ENCODE measurements around the gene SURF4.
"Not testable (repeated sequence)": the region's sequence is repeated elsewhere in the genome, so short reads cannot be mapped to it uniquely, and the experiment has no call there.

SURF4 gene

DNA sequence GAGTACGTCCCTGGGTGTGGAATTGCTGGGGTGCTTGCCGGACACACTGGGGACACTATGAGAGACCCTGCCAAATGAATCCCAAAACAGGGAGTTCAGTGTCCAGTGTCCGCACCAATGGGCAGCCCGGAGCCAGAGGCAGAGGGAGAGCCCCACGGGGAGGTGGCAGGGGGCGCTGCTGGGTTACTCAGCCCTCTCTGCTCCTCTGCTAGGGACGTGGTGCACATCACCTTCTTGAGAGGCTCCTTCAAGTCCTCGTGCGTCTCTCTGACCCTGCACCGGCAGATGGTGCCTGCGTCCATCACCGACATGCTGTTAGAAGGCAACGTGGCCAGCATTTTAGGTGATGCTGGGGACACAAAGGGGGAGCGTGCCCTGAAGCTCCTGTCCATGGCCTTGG is 21.1 kb upstream of the SURF4 start:
- Histone ChIP-seq H3K27ac (ENCODE audit: low read depth, low read length) (no peak overlapping the region), H3K4me3 (ENCODE audit: low read depth, low read length) (no peak overlapping the region), H3K4me1 (ENCODE audit: control insufficient read depth, insufficient read depth, low read length) (no peaks in the 10 kb centered on the region), H3K9ac (ENCODE audit: low read length) (no peak overlapping the region), H3K9me3 (ENCODE audit: control insufficient read depth, insufficient read depth, low read depth, low read length) (no peaks in the 10 kb centered on the region), H3K36me3 (ENCODE audit: control insufficient read depth, insufficient read depth, low read length) (no peaks in the 10 kb centered on the region), H3K27me3 (ENCODE audit: control insufficient read depth, insufficient read depth, low read length) (peaks cover 5% of the 10 kb centered on the region; the same call in 1 of the 2 replicates)

DNA sequence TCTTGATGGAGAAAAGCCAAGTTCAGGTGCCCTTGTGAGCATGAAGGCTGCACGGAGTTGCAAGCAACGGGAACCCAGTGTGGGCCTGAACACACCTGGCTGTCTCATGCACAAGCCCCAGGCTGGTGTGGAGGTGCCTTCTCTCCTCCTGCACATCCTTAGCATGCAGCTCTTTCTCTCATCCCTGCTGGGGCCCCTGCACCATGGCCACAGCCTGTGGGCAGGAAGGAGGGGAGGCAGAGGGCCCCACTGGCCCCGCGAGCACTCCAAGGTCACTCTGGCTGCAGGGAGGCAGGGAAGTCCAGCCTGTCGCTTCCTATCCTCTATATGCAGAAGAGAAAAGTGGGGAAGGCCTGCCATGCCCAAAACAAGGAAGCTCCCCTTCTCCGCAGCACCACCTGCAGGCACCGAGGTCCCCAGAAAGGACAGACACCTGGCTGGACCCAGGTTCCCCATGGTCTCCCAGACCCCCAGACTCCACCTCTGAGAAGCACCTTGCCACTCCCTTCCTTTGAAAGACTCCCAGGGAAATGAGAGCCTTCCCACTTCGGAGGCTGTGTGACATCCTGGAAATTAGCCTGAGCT is 18.9 kb upstream of the SURF4 start:
- no peak overlapping the region for H3K4me3 ChIP-seq (ENCODE audit: low read depth, low read length)
- no peaks in the 10 kb centered on the region for H3K36me3 ChIP-seq (ENCODE audit: control insufficient read depth, insufficient read depth, low read length)
- no peak overlapping the region for H3K9ac ChIP-seq (ENCODE audit: low read length)
- peaks cover 5% of the 10 kb centered on the region; the same call in 1 of the 2 replicates for H3K27me3 ChIP-seq (ENCODE audit: control insufficient read depth, insufficient read depth, low read length)
- no peaks in the 10 kb centered on the region for H3K4me1 ChIP-seq (ENCODE audit: control insufficient read depth, insufficient read depth, low read length)
- no peak overlapping the region for H3K27ac ChIP-seq (ENCODE audit: low read depth, low read length)
- H3K9me3 ChIP-seq (ENCODE audit: control insufficient read depth, insufficient read depth, low read depth, low read length), result peaks cover 7% of the 10 kb centered on the region

DNA sequence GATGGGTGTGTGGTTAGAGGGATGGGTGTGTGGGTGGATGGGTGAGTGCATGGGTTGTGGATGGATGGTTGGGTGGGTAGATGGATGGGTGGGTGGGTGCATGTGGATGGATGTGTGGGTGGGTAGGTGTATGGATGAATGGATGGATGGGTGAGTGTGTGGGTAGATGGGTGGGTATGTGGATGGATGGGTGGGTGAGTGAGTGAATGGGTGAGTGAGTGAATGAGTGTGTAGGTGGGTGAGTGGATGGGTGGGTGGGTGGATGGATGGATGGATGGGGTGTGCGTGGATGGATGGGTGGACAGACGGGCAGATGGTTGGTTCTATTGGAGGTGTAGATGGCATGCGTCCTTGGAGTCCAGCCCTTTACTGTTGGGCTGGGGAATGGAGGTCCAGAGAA is 17.5 kb upstream of the SURF4 start:
- Histone ChIP-seq H3K4me1 (ENCODE audit: control insufficient read depth, insufficient read depth, low read length) (no peaks in the 10 kb centered on the region), H3K9me3 (ENCODE audit: control insufficient read depth, insufficient read depth, low read depth, low read length) (peaks cover 7% of the 10 kb centered on the region), H3K4me3 (ENCODE audit: low read depth, low read length) (no peak overlapping the region), H3K36me3 (ENCODE audit: control insufficient read depth, insufficient read depth, low read length) (no peaks in the 10 kb centered on the region), H3K27ac (ENCODE audit: low read depth, low read length) (no peak overlapping the region), H3K9ac (ENCODE audit: low read length) (no peak overlapping the region), H3K27me3 (ENCODE audit: control insufficient read depth, insufficient read depth, low read length) (peaks cover 5% of the 10 kb centered on the region; the same call in 1 of the 2 replicates)

DNA sequence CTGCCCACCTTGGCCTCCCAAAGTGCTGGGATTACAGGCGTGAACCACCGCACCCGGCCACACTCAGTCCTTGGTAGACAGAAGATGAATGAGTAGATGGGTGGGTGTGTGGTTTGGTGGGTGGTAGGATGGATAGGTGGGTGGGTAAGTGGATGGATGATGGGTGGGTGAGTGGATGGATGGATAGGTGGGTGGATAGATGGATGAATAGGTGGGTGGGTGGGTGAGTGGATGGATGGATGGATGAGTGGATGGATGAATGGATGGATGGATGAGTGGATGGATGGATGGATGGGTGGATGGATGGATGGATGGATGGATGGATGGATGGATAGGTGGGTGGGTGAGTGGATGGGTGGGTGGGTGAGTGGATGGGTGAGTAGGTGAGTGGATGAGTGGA is 16.4 kb upstream of the SURF4 start:
- not testable (repeated sequence) for H3K9me3 ChIP-seq (ENCODE audit: control insufficient read depth, insufficient read depth, low read depth, low read length); H3K4me1 ChIP-seq (ENCODE audit: control insufficient read depth, insufficient read depth, low read length); H3K4me3 ChIP-seq (ENCODE audit: low read depth, low read length); H3K27me3 ChIP-seq (ENCODE audit: control insufficient read depth, insufficient read depth, low read length); H3K36me3 ChIP-seq (ENCODE audit: control insufficient read depth, insufficient read depth, low read length); H3K27ac ChIP-seq (ENCODE audit: low read depth, low read length); H3K9ac ChIP-seq (ENCODE audit: low read length)

DNA sequence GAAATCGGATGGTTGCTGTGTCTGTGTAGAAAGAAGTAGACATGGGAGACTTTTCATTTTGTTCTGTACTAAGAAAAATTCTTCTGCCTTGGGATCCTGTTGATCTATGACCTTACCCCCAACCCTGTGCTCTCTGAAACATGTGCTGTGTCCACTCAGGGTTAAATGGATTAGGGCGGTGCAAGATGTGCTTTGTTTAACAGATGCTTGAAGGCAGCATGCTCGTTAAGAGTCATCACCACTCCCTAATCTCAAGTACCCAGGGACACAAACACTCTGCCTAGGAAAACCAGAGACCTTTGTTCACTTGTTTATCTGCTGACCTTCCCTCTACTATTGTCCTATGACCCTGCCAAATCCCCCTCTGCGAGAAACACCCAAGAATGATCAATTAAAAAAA is 15.6 kb upstream of the SURF4 start:
- not testable (repeated sequence) for H3K4me3 ChIP-seq (ENCODE audit: low read depth, low read length); H3K36me3 ChIP-seq (ENCODE audit: control insufficient read depth, insufficient read depth, low read length); H3K9ac ChIP-seq (ENCODE audit: low read length); H3K4me1 ChIP-seq (ENCODE audit: control insufficient read depth, insufficient read depth, low read length); H3K9me3 ChIP-seq (ENCODE audit: control insufficient read depth, insufficient read depth, low read depth, low read length); H3K27ac ChIP-seq (ENCODE audit: low read depth, low read length); H3K27me3 ChIP-seq (ENCODE audit: control insufficient read depth, insufficient read depth, low read length)

DNA sequence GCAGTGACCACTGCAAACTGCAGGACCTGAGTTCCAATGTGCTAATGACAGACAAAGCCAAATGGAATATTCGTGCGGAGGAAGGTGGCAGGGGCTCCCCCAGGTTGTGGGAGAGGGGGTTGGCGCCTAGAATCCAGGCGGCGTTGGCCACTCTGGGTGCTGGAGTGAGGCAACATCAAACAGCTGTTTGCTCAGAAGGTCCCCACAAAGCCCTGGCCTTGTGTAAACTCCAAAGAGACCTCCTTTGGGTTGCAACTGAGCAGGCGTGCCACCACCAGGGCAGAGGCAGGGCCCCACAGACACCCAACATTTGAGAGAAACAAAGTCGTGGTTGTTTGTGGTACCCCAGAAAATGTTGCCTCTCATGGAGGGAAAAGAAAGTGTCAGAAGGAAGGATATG is 14.9 kb upstream of the SURF4 start:
- H3K9ac ChIP-seq (ENCODE audit: low read length), result no peak overlapping the region
- H3K4me3 ChIP-seq (ENCODE audit: low read depth, low read length), result no peak overlapping the region
- H3K9me3 ChIP-seq (ENCODE audit: control insufficient read depth, insufficient read depth, low read depth, low read length), result peaks cover 7% of the 10 kb centered on the region
- H3K27ac ChIP-seq (ENCODE audit: low read depth, low read length), result no peak overlapping the region
- H3K27me3 ChIP-seq (ENCODE audit: control insufficient read depth, insufficient read depth, low read length), result peaks cover 5% of the 10 kb centered on the region; the same call in 1 of the 2 replicates
- H3K4me1 ChIP-seq (ENCODE audit: control insufficient read depth, insufficient read depth, low read length), result no peaks in the 10 kb centered on the region
- H3K36me3 ChIP-seq (ENCODE audit: control insufficient read depth, insufficient read depth, low read length), result no peaks in the 10 kb centered on the region

DNA sequence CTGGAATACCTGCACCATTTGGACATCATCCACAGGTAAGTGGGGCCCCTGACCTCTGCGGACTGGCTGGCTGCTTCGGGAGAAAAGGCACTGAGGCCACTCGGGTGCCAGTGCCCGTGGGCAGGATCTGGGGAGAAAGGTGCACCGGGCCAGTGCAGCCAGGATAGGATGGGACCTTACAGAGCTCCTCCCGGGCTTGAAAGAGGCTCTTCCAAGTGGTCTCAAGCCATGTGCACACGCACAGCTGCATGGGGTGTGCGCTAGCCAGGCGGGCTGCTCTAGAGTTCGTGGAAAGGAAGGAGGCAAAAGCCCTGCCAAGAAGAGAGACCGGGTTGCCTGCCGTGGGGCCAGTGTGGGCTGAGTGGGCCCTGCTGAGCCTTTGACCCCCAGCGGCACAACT is 13.7 kb upstream of the SURF4 start:
- Histone ChIP-seq H3K27ac (ENCODE audit: low read depth, low read length) (no peak overlapping the region), H3K36me3 (ENCODE audit: control insufficient read depth, insufficient read depth, low read length) (no peaks in the 10 kb centered on the region), H3K9me3 (ENCODE audit: control insufficient read depth, insufficient read depth, low read depth, low read length) (peaks cover 7% of the 10 kb centered on the region), H3K4me3 (ENCODE audit: low read depth, low read length) (no peak overlapping the region), H3K9ac (ENCODE audit: low read length) (no peak overlapping the region), H3K27me3 (ENCODE audit: control insufficient read depth, insufficient read depth, low read length) (peaks cover 5% of the 10 kb centered on the region; the same call in 1 of the 2 replicates), H3K4me1 (ENCODE audit: control insufficient read depth, insufficient read depth, low read length) (no peaks in the 10 kb centered on the region)

DNA sequence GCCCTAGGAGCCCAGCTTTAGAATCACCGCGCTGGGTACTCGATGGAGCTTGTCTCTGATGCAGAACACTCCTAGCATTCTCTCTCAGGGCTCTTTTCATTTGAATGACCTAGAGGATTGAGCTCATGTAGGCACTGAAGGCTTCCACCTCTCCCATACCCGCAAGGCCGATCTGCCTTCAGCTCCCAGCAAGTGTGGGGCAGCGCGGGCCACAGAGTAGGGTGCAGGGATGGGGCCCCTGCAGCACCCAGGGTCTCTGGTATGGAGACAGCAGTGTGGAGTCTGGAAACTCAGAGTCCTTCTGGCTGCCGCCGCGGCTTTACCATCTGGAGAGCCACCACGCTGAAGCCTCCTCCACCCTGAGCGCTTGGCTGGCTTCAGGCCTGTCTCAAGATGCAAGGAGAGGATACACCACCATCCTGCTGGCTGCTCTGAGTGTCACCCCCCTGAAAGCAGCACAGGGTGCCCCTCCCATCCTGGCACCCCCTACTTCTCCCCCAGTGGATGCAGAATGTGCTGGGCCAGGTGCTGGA is 13.2 kb upstream of the SURF4 start:
- H3K4me3 ChIP-seq (ENCODE audit: low read depth, low read length), result no peak overlapping the region
- H3K27ac ChIP-seq (ENCODE audit: low read depth, low read length), result no peak overlapping the region
- no peaks in the 10 kb centered on the region for H3K4me1 ChIP-seq (ENCODE audit: control insufficient read depth, insufficient read depth, low read length)
- no peaks in the 10 kb centered on the region for H3K36me3 ChIP-seq (ENCODE audit: control insufficient read depth, insufficient read depth, low read length)
- peaks cover 7% of the 10 kb centered on the region for H3K9me3 ChIP-seq (ENCODE audit: control insufficient read depth, insufficient read depth, low read depth, low read length)
- H3K9ac ChIP-seq (ENCODE audit: low read length), result no peak overlapping the region
- H3K27me3 ChIP-seq (ENCODE audit: control insufficient read depth, insufficient read depth, low read length), result peaks cover 5% of the 10 kb centered on the region; the same call in 1 of the 2 replicates

DNA sequence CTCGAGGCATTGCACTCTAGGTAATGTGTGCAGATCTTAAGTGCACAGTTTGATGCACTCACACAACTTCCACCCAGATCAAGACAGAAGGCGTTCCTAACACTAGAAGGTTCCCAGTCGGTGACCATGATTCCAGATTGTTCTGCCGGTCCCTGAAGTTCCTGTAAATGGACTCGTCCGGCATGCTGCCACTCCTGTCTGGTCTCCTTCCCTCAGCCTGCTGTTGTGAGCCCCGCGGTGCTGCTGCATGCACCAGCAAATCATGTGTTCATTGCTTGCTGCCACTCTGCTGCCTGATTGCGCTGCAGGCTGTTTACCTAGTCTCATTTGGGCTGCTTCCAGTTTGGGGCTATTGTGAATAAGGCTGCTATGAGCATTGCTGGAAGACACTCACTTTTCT is 11.8 kb upstream of the SURF4 start:
- Histone ChIP-seq H3K4me3 (ENCODE audit: low read depth, low read length) (no peak overlapping the region), H3K9ac (ENCODE audit: low read length) (no peak overlapping the region), H3K9me3 (ENCODE audit: control insufficient read depth, insufficient read depth, low read depth, low read length) (peaks cover 16% of the 10 kb centered on the region), H3K4me1 (ENCODE audit: control insufficient read depth, insufficient read depth, low read length) (no peaks in the 10 kb centered on the region), H3K27me3 (ENCODE audit: control insufficient read depth, insufficient read depth, low read length) (no peaks in the 10 kb centered on the region), H3K27ac (ENCODE audit: low read depth, low read length) (no peak overlapping the region), H3K36me3 (ENCODE audit: control insufficient read depth, insufficient read depth, low read length) (no peaks in the 10 kb centered on the region)

DNA sequence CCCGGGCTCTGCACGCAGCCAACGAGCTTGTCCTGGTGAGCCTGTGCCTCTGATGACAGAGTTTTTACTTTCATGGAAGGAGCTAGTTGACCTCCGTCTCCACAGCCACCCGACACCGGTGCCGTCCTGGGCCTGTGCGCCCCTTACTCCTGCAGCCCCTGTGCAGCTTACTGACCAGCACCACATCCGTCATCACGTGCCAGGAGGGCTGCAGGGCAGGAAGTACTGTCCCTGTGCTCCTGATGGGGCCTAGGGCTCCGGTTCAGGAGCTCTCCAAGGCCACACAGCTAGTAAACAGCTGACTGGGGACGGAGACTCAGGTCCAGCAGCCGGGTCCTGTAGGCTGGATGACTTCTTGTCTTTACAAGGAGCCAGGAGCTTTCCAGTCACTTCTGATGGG is 10.5 kb upstream of the SURF4 start:
- H3K27me3 ChIP-seq (ENCODE audit: control insufficient read depth, insufficient read depth, low read length), result no peaks in the 10 kb centered on the region
- peaks cover 18% of the 10 kb centered on the region for H3K9me3 ChIP-seq (ENCODE audit: control insufficient read depth, insufficient read depth, low read depth, low read length)
- no peak overlapping the region for H3K9ac ChIP-seq (ENCODE audit: low read length)
- no peak overlapping the region for H3K27ac ChIP-seq (ENCODE audit: low read depth, low read length)
- H3K4me1 ChIP-seq (ENCODE audit: control insufficient read depth, insufficient read depth, low read length), result no peaks in the 10 kb centered on the region
- H3K4me3 ChIP-seq (ENCODE audit: low read depth, low read length), result no peak overlapping the region
- no peaks in the 10 kb centered on the region for H3K36me3 ChIP-seq (ENCODE audit: control insufficient read depth, insufficient read depth, low read length)

DNA sequence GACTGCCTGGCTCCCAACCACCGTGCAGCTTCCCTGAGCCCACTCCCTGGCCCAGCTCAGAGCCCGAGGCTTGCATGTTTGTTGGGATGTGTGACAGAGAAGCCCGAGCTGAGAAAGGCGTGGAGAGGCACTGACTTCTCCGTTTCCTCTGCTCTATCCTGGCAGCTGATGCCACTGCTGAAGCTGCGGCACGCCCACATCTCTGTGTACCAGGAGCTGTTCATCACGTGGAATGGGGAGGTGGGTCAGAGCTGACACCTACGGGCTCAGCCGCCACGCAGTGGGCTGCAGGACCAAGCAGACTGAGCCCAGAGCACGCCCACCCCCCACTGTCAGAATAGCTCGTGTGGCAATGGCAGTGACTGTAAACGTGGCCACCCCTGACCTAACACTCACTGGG is 9.6 kb upstream of the SURF4 start:
- no peak overlapping the region for H3K27ac ChIP-seq (ENCODE audit: low read depth, low read length)
- H3K27me3 ChIP-seq (ENCODE audit: control insufficient read depth, insufficient read depth, low read length), result no peaks in the 10 kb centered on the region
- H3K4me1 ChIP-seq (ENCODE audit: control insufficient read depth, insufficient read depth, low read length), result no peaks in the 10 kb centered on the region
- H3K9ac ChIP-seq (ENCODE audit: low read length), result no peak overlapping the region
- no peak overlapping the region for H3K4me3 ChIP-seq (ENCODE audit: low read depth, low read length)
- no peaks in the 10 kb centered on the region for H3K36me3 ChIP-seq (ENCODE audit: control insufficient read depth, insufficient read depth, low read length)
- H3K9me3 ChIP-seq (ENCODE audit: control insufficient read depth, insufficient read depth, low read depth, low read length), result peaks cover 15% of the 10 kb centered on the region

All from HUES6 (cell line).